Uterus (tissue), 2 donors: ENCODE data around the gene SLC9C2.

ENCODE experiments used
- POLR2A ChIP-seq, 2 donors: fragments of 450-650 bp; IDR thresholded peaks; one replicate each; pipeline ENCODE4 v1.6.1; 2016; ENCODE audit warnings: antibody characterized with exemption in 2 of 2, mild to moderate bottlenecking in 1 of 2, moderate library complexity in 1 of 2
- TF ChIP-seq, protein P1 (sequence below), 4 experiments: fragments of 200-600 bp in 2 of 4; fragments of 450-650 bp in 2 of 4; sonication (generic) in 2 of 4; IDR thresholded peaks; one replicate each; pipeline ENCODE4 v1.5.1; 2016 to 2019; ENCODE audit warnings: antibody characterized with exemption in 4 of 4, mild to moderate bottlenecking in 2 of 4, moderate library complexity in 1 of 4

DNA sequence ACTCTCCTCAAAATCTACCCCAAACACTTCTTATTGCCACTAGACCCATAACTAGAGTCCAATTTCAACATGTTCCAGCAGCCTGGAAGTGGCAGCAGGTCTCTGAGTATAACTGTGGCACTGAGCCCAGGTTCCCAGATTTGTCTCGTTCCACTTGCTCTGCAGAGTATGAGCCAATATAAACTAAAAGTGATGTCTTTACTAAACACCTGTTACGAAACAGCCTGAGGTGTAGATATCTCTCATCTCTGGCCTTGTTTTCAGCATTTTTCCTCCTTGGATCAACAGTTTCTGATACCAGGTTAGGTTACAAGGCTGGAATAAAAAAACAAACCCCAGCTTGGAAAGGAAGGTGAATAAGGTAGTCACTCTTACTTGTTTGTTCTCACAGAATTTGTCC lies 150.9 kb downstream of the SLC9C2 start:
- TF ChIP-seq POLR2A (IDR thresholded peaks at IDR 0.05): no peak
- TF ChIP-seq, protein P1, sequence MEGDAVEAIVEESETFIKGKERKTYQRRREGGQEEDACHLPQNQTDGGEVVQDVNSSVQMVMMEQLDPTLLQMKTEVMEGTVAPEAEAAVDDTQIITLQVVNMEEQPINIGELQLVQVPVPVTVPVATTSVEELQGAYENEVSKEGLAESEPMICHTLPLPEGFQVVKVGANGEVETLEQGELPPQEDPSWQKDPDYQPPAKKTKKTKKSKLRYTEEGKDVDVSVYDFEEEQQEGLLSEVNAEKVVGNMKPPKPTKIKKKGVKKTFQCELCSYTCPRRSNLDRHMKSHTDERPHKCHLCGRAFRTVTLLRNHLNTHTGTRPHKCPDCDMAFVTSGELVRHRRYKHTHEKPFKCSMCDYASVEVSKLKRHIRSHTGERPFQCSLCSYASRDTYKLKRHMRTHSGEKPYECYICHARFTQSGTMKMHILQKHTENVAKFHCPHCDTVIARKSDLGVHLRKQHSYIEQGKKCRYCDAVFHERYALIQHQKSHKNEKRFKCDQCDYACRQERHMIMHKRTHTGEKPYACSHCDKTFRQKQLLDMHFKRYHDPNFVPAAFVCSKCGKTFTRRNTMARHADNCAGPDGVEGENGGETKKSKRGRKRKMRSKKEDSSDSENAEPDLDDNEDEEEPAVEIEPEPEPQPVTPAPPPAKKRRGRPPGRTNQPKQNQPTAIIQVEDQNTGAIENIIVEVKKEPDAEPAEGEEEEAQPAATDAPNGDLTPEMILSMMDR (IDR thresholded peaks at IDR 0.05): no peak
